Smooth muscle cell (in vitro differentiated cells): ENCODE results near the gene ADAMTS15. TPM values are rescaled to one million over a fixed set of nuclear protein-coding genes. Genes with fewer than 3 reads are reported as not detected.

Experiments used
- DNase-seq: peaks from one replicate; lab custom pipeline; 2025; ENCODE audit not compliant: unreplicated experiment; lab: John Stamatoyannopoulos, UW
- H2AFZ ChIP-seq: fragments of 200-600 bp; sonication (generic); 2 replicates; pipeline ENCODE4 v1.6.0; 2016; ENCODE audit warnings: antibody characterized with exemption, low read depth, mild to moderate bottlenecking
- H3F3A ChIP-seq: fragments of 200-600 bp; sonication (generic); 2 replicates; pipeline ENCODE4 v1.6.0; 2017; ENCODE audit warnings: antibody characterized with exemption, low read depth
- H3K27ac ChIP-seq: fragments of 200-600 bp; sonication (generic); 2 replicates; pipeline ENCODE4 v1.5.1; 2016; ENCODE audit warnings: low read depth, mild to moderate bottlenecking
- H3K27me3 ChIP-seq: fragments of 200-600 bp; sonication (generic); 2 replicates; pipeline ENCODE4 v1.6.1; 2016; ENCODE audit warnings: low read depth, mild to moderate bottlenecking
- H3K36me3 ChIP-seq: fragments of 200-600 bp; sonication (generic); 2 replicates; pipeline ENCODE4 v1.5.1; 2016; ENCODE audit warnings: low read depth
- H3K4me1 ChIP-seq: fragments of 200-600 bp; sonication (generic); 2 replicates; pipeline ENCODE4 v1.5.1; 2016; ENCODE audit warnings: low read depth
- H3K4me2 ChIP-seq: fragments of 200-600 bp; sonication (generic); 2 replicates; pipeline ENCODE4 v1.6.0; 2016; ENCODE audit warnings: mild to moderate bottlenecking
- H3K4me3 ChIP-seq: fragments of 200-600 bp; sonication (generic); 2 replicates; pipeline ENCODE4 v1.5.1; 2016; ENCODE audit warnings: mild to moderate bottlenecking
- H3K79me2 ChIP-seq: fragments of 200-600 bp; sonication (generic); 2 replicates; pipeline ENCODE4 v1.6.0; 2016; ENCODE audit warnings: low read depth, mild to moderate bottlenecking
- H3K9ac ChIP-seq: fragments of 200-600 bp; sonication (generic); 2 replicates; pipeline ENCODE4 v1.6.0; 2016; ENCODE audit warnings: low read depth
- H3K9me3 ChIP-seq: fragments of 200-600 bp; sonication (generic); replicated peaks from 2 replicates; pipeline ENCODE4 v1.5.1; 2016; ENCODE audit warnings: low read depth
- H4K20me1 ChIP-seq: fragments of 200-600 bp; sonication (generic); 2 replicates; pipeline ENCODE4 v1.6.0; 2016; ENCODE audit warnings: low read depth
- WGBS: methylation state at CpG from one replicate; pipeline ENCODE4 v1.1.7; 2016; ENCODE audit warnings: low lambda C conversion rate; 5-methylcytosine and 5-hydroxymethylcytosine counted together
- polyA plus RNA-seq: library from polyadenylated mRNA; unstranded; fragments of >200 nt; fragmentation: Nextera tagmentation; extraction: Ambion mirVana; gene quantifications from 2 replicates; pipeline ENCODE4 v1.2.1, GENCODE V29; 2016
- total RNA-seq: library from RNA; depleted of rRNA; stranded (reverse); fragments of >200 nt; gene quantifications from 2 replicates; pipeline ENCODE4 v1.2.3, GENCODE V29; 2014
- TF ChIP-seq, protein P1 (sequence below): fragments of 200-600 bp; sonication (generic); IDR thresholded peaks from 2 replicates; pipeline ENCODE4 v1.5.1; 2017; ENCODE audit warnings: borderline replicate concordance, mild to moderate bottlenecking, antibody characterized with exemption; ENCODE audit not compliant: insufficient read depth, poor library complexity, severe bottlenecking

Gene ADAMTS15
- total and polyA plus RNA-seq, 2 experiments from 2014 or later: 1.4 to 3.4 TPM

GRCh38 chr11:130524132-130524790 lies 75.8 kb downstream of the ADAMTS15 start:
- no peaks in the 10 kb centered on the region for H3K27me3 ChIP-seq
- DNase-seq: no peak
- H4K20me1 ChIP-seq: no peaks in the 10 kb centered on the region
- H3K9ac ChIP-seq: no peak overlapping the region
- no peak overlapping the region for H2AFZ ChIP-seq
- no peak overlapping the region for H3K4me3 ChIP-seq
- peaks cover 12% of the 10 kb centered on the region for H3K4me1 ChIP-seq
- H3K36me3 ChIP-seq: no peaks in the 10 kb centered on the region
- TF ChIP-seq, protein P1, sequence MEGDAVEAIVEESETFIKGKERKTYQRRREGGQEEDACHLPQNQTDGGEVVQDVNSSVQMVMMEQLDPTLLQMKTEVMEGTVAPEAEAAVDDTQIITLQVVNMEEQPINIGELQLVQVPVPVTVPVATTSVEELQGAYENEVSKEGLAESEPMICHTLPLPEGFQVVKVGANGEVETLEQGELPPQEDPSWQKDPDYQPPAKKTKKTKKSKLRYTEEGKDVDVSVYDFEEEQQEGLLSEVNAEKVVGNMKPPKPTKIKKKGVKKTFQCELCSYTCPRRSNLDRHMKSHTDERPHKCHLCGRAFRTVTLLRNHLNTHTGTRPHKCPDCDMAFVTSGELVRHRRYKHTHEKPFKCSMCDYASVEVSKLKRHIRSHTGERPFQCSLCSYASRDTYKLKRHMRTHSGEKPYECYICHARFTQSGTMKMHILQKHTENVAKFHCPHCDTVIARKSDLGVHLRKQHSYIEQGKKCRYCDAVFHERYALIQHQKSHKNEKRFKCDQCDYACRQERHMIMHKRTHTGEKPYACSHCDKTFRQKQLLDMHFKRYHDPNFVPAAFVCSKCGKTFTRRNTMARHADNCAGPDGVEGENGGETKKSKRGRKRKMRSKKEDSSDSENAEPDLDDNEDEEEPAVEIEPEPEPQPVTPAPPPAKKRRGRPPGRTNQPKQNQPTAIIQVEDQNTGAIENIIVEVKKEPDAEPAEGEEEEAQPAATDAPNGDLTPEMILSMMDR: no peak
- H3K9me3 ChIP-seq: no peaks in the 10 kb centered on the region
- peak overlapping the region; percentile 93 for H3K27ac ChIP-seq
- 95% methylated on average over 8 of the region's 8 CpGs for WGBS
- H3K79me2 ChIP-seq: no peaks in the 10 kb centered on the region
- H3F3A ChIP-seq: peaks cover 11% of the 10 kb centered on the region
- no peak overlapping the region for H3K4me2 ChIP-seq

DNA sequence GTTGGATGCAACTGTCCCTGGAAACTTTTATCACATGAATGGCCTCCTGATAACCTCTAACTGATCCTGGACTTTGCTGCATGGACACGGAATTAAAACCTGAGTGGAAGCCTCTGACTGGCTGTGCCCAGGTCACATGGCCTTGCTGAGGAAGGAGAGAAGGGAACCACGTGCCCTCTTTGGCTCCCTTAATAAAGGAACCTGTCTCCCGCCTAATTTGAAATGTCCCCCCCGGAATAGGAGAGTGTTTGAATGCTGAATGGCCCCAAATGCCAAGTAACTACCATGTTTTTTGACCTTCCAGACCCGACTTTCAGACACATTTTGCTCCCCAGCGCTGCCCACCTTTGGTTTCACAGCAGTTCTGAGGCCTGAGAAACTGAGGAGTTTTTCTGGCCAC lies 76.9 kb downstream of the ADAMTS15 start:
- Histone ChIP-seq H3K9me3 (no peaks in the 10 kb centered on the region), H3K4me2 (no peak overlapping the region), H3F3A (peaks cover 11% of the 10 kb centered on the region), H2AFZ (no peak overlapping the region), H3K36me3 (no peaks in the 10 kb centered on the region), H3K79me2 (no peaks in the 10 kb centered on the region), H4K20me1 (no peaks in the 10 kb centered on the region), H3K9ac (no peak overlapping the region), H3K4me3 (no peak overlapping the region), H3K27me3 (no peaks in the 10 kb centered on the region), H3K4me1 (peaks cover 12% of the 10 kb centered on the region), H3K27ac (no peak overlapping the region)
- DNase-seq: no peak
- 94% methylated on average over 6 of the region's 6 CpGs for WGBS
- TF ChIP-seq, protein P1: no peak

Other genes with a start within 250 kb of the ADAMTS15 start
- gene ZBTB44, start 133.7 kb upstream of the ADAMTS15 start, total RNA-seq: 24.0 and 27.3 TPM in 2 replicates
- gene ZBTB44, start 133.7 kb upstream of the ADAMTS15 start, polyA plus RNA-seq: 2.3 and 5.4 TPM in 2 replicates
- gene ADAMTS8, start 20.0 kb upstream of the ADAMTS15 start, total RNA-seq: not detected in 2 replicates
- gene ADAMTS8, start 20.0 kb upstream of the ADAMTS15 start, polyA plus RNA-seq: 0.21 TPM in 1 of 2 replicates, not detected in the other